Measurements from ENCODE around the gene DYSF. TPM values are rescaled to one million over a fixed set of nuclear protein-coding genes. Genes with fewer than 3 reads are reported as not detected.
A peak's percentile ranks its signal among the peaks of the same experiment; 100 is the strongest.
"Not testable (repeated sequence)": the region's sequence is repeated elsewhere in the genome, so short reads cannot be mapped to it uniquely, and the experiment has no call there.

DYSF gene
- 68.8 and 72.0 TPM in 2 replicates for total RNA-seq
- long read RNA-seq, partial matches to known transcripts: 16 of 19 reads
- long read RNA-seq, other reads (novel, unspliced or antisense): 3 of 19 reads

- H3K27me3 Mint-ChIP-seq (ENCODE audit: unreplicated experiment): no peaks in the 10 kb centered on the region
- no peak for TF ChIP-seq CTCF (IDR thresholded peaks at IDR 0.05)
- H3K4me3 Mint-ChIP-seq (ENCODE audit: unreplicated experiment): peak within 1 kb of the TSS; percentile 72
- H3K9me3 Mint-ChIP-seq (ENCODE audit: unreplicated experiment): no peaks in the 10 kb centered on the region
- peak within 1 kb of the TSS; percentile 95 for H3K27ac Mint-ChIP-seq (ENCODE audit: unreplicated experiment)
- no peaks in the 10 kb centered on the region for H3K36me3 Mint-ChIP-seq (ENCODE audit: unreplicated experiment)
- peaks cover 64% of the 10 kb centered on the region for H3K4me1 Mint-ChIP-seq (ENCODE audit: unreplicated experiment)
- no peak for DNase-seq (ENCODE audit: extremely low spot score, unreplicated experiment)
Observed at GRCh38 chr2:71453404-71454220, at the start of gene DYSF. Gene DYSF, plus strand, starts transcription at chr2:71453561.

- Mint-ChIP-seq H3K9me3 (ENCODE audit: unreplicated experiment) (no peaks in the 10 kb centered on the region), H3K4me1 (ENCODE audit: unreplicated experiment) (no peaks in the 10 kb centered on the region), H3K27me3 (ENCODE audit: unreplicated experiment) (no peaks in the 10 kb centered on the region), H3K27ac (ENCODE audit: unreplicated experiment) (no peak overlapping the region), H3K4me3 (ENCODE audit: unreplicated experiment) (no peak overlapping the region), H3K36me3 (ENCODE audit: unreplicated experiment) (peaks cover 44% of the 10 kb centered on the region)
- DNase-seq (ENCODE audit: extremely low spot score, unreplicated experiment): no peak
- TF ChIP-seq CTCF (IDR thresholded peaks at IDR 0.05): no peak
Observed at GRCh38 chr2:71409611-71410010, 43.8 kb upstream of the DYSF start.

GRCh38 chr2:71410696-71411095 is 42.7 kb upstream of the DYSF start:
- peak overlapping the region; percentile 1 for H3K27ac Mint-ChIP-seq (ENCODE audit: unreplicated experiment)
- H3K36me3 Mint-ChIP-seq (ENCODE audit: unreplicated experiment): peaks cover 33% of the 10 kb centered on the region
- no peak overlapping the region for H3K4me3 Mint-ChIP-seq (ENCODE audit: unreplicated experiment)
- no peak for TF ChIP-seq CTCF (IDR thresholded peaks at IDR 0.05)
- H3K27me3 Mint-ChIP-seq (ENCODE audit: unreplicated experiment): no peaks in the 10 kb centered on the region
- no peaks in the 10 kb centered on the region for H3K4me1 Mint-ChIP-seq (ENCODE audit: unreplicated experiment)
- no peak for DNase-seq (ENCODE audit: extremely low spot score, unreplicated experiment)
- no peaks in the 10 kb centered on the region for H3K9me3 Mint-ChIP-seq (ENCODE audit: unreplicated experiment)

GRCh38 chr2:71416866-71417265 is 36.5 kb upstream of the DYSF start:
- peak overlapping the region; percentile 72 for H3K4me3 Mint-ChIP-seq (ENCODE audit: unreplicated experiment)
- not testable (repeated sequence) for H3K9me3 Mint-ChIP-seq (ENCODE audit: unreplicated experiment); H3K4me1 Mint-ChIP-seq (ENCODE audit: unreplicated experiment); DNase-seq (ENCODE audit: extremely low spot score, unreplicated experiment); H3K36me3 Mint-ChIP-seq (ENCODE audit: unreplicated experiment); H3K27me3 Mint-ChIP-seq (ENCODE audit: unreplicated experiment); H3K27ac Mint-ChIP-seq (ENCODE audit: unreplicated experiment)

- Mint-ChIP-seq H3K27me3 (ENCODE audit: unreplicated experiment) (no peaks in the 10 kb centered on the region), H3K27ac (ENCODE audit: unreplicated experiment) (peak overlapping the region; percentile 82), H3K4me1 (ENCODE audit: unreplicated experiment) (peaks cover 6% of the 10 kb centered on the region), H3K36me3 (ENCODE audit: unreplicated experiment) (peaks cover 9% of the 10 kb centered on the region), H3K9me3 (ENCODE audit: unreplicated experiment) (no peaks in the 10 kb centered on the region), H3K4me3 (ENCODE audit: unreplicated experiment) (peak overlapping the region; percentile 72)
- TF ChIP-seq CTCF (IDR thresholded peaks at IDR 0.05): no peak
- no peak for DNase-seq (ENCODE audit: extremely low spot score, unreplicated experiment)
Observed at GRCh38 chr2:71417300-71418202, 35.8 kb upstream of the DYSF start.

All from osteocyte (in vitro differentiated cells).